Heart right ventricle (tissue), 16 donors: ENCODE measurements around the gene TPM4. TPM values are rescaled to one million over a fixed set of nuclear protein-coding genes. Genes with fewer than 3 reads are reported as not detected.
A peak's percentile ranks its signal among the peaks of the same experiment; 100 is the strongest.

Experiments used
- ATAC-seq, 8 donors: fragments of 200-7000 bp; cut with Tn5 transposase; one replicate each; pipeline ENCODE4 v1.9.1; 2020; ENCODE audit warnings: mild to moderate bottlenecking in 8 of 8, moderate library complexity in 8 of 8, moderate number of reproducible peaks in 1 of 8
- DNase-seq, 2 donors: peaks; one replicate each; pipeline ENCODE4 v3.0.0-alpha.2; 2020
- H3K27ac ChIP-seq, 10 donors: fragments of 200-600 bp; sonication (generic) in 2 of 10; one replicate each; pipeline versions ENCODE4 v1.5.0 to v1.8.0; 2020 to 2022; ENCODE audit warnings: mild to moderate bottlenecking in 3 of 10
- H3K27me3 ChIP-seq, 7 donors: fragments of 200-600 bp; one replicate each; pipeline ENCODE4 v1.8.0; 2021 to 2022; ENCODE audit warnings: mild to moderate bottlenecking in 2 of 7
- H3K36me3 ChIP-seq, 9 donors: fragments of 200-600 bp; sonication (generic) in 1 of 9; one replicate each; pipeline versions ENCODE4 v1.5.0 to v1.8.0; 2020 to 2022; ENCODE audit warnings: mild to moderate bottlenecking in 2 of 9
- H3K4me1 ChIP-seq, 9 donors: fragments of 200-600 bp; sonication (generic) in 1 of 9; one replicate each; pipeline versions ENCODE4 v1.5.0 to v1.8.0; 2020 to 2022; ENCODE audit warnings: mild to moderate bottlenecking in 4 of 9
- H3K4me3 ChIP-seq, 10 donors: fragments of 200-600 bp; sonication (generic) in 2 of 10; one replicate each; pipeline versions ENCODE4 v1.5.0 to v1.8.0; 2020 to 2022; ENCODE audit warnings: mild to moderate bottlenecking in 7 of 10, moderate library complexity in 2 of 10
- H3K9me3 ChIP-seq, 11 donors: fragments of 200-600 bp in 10 of 11; sonication (generic) in 2 of 11; one replicate each; pipeline versions ENCODE4 v1.5.0 to v1.8.0; 2013 to 2022; ENCODE audit warnings: mild to moderate bottlenecking in 2 of 11, control low read depth in 1 of 11, moderate library complexity in 1 of 11
- CTCF ChIP-seq, 9 donors: fragments of 200-600 bp; sonication (generic) in 2 of 9; IDR thresholded peaks; one replicate each; pipeline versions ENCODE4 v1.5.0 to v1.8.0; 2021 to 2022; ENCODE audit warnings: antibody characterized with exemption in 9 of 9, mild to moderate bottlenecking in 5 of 9, moderate library complexity in 1 of 9
- WGBS, 2 donors: extraction: QIAGEN DNeasy Blood & Tissue Kit; methylation state at CpG; one replicate each; pipeline ENCODE4 v1.1.7; 2013; ENCODE audit warnings: inconsistent platforms in 1 of 2; 5-methylcytosine and 5-hydroxymethylcytosine counted together
- intact Hi-C, 10 donors: fragments of 100-400 bp; cut with DNase I; formaldehyde crosslinking; loops; one replicate each; pipeline versions ENCODE4 v1.11.1 to v1.14.2; 2022
- polyA plus RNA-seq, 2 donors: library from polyadenylated mRNA; stranded (reverse); fragments of 200-250 nt; gene quantifications; one replicate each; pipeline ENCODE4 v1.2.3, GENCODE V29; 2013
- total RNA-seq, 10 donors: library from RNA; stranded (reverse); fragmentation: NEBNext Ultra II Directional in 3 of 10; extraction: Animal tissue kit (Norgen Biotek cat#: 25700) in 3 of 10; gene quantifications; one replicate each; pipeline versions ENCODE4 v1.2.1 to v1.2.4, GENCODE V29; 2021 to 2023
- donor health status: Arrhythmogenic right ventricular cardiomyopathy.
- donor health status: ischemic (EF 13 %, LVEDD 7.1; RV severe dilation, severe dysfunction).
- donor health status: healthy with polysubstance abuse.
- donor health status: DM: no; HTN: yes; CAD: no.
- donor health status: DM: no; HTN: no; CAD: no.
- donor health status: ischemic (EF 25% LVEDD 6.9; RV normal size, moderate dysfunction).
- donor health status: ischemic (EF 25% LVEDD 5.7; RV mildly dilated, moderate dysfunction).
- donor health status: healthy.
- donor health status: DM: yes; HTN: yes; CAD: no.
- donor health status: Ischemic cardiomyopathy.
- donor health status: ischemic (EF 35%, LVEDD 5.7; RV mildly dilated, moderate dysfunction).
- donor health status: nonischemic (EF 11% LVEDD 7.7; RV severe dilation, severe dysfunction).
- donor health status: DM: yes; HTN: yes; CAD: no.
- donor health status: PGD.
- donor health status: ischemic (EF 29% LVEDD 5.4; RV normal size, mild dysfunction).
- donor health status: nonischemic (EF 23%, LVEDD 6.1; RV moderate dilation, normal function).

The TPM4 gene
- total and polyA plus RNA-seq, 12 donors, result 52.0 to 231 (median 76.6) TPM

GRCh38 chr19:16071072-16071691, 5.1 kb upstream of the TPM4 start:
- DNase-seq (no peak), ATAC-seq (no peak)
- intact Hi-C loops, result loop anchor here in 1 of 10 donors (5.0 kb wide), 1 partner anchor 41 kb away; the partner anchor contains the start of gene RAB8A
- Histone ChIP-seq H3K36me3 (no peaks in the 10 kb centered on the region), H3K9me3 (no peaks in the 10 kb centered on the region), H3K27me3 (no peaks in the 10 kb centered on the region), H3K4me3 (peak overlapping the region in 1 of 10 donors; percentile 12), H3K27ac (peak overlapping the region; percentile 56 to 88 (median 78)), H3K4me1 (peaks cover 6 to 63% (median 37%) of the 10 kb centered on the region in 9 donors)
- 74 to 76% methylated on average over 9 of the region's 9 CpGs for WGBS, 2 donors
- TF ChIP-seq CTCF (IDR thresholded peaks at IDR 0.05), result no peak

GRCh38 chr19:16073481-16073880, 2.8 kb upstream of the TPM4 start:
- no peak for TF ChIP-seq CTCF (IDR thresholded peaks at IDR 0.05)
- Histone ChIP-seq H3K4me3 (no peak overlapping the region), H3K27ac (peak overlapping the region in 1 of 10 donors; percentile 87), H3K36me3 (peaks cover 0 to 13% (median 0%) of the 10 kb centered on the region in 9 donors), H3K27me3 (peaks cover 0 to 4% (median 0%) of the 10 kb centered on the region in 7 donors), H3K4me1 (peaks cover 6 to 63% (median 41%) of the 10 kb centered on the region in 9 donors), H3K9me3 (no peaks in the 10 kb centered on the region)
- ATAC-seq, result no peak
- no peak for DNase-seq
- intact Hi-C loops, result loop anchor here in 1 of 10 donors (5.0 kb wide), 1 partner anchor 39 kb away; the partner anchor contains the start of gene RAB8A
- 90 to 91% methylated on average over 7 of the region's 7 CpGs for WGBS, 2 donors

GRCh38 chr19:16073988-16074387, 2.3 kb upstream of the TPM4 start:
- H3K27ac ChIP-seq, result peak overlapping the region in 5 of 10 donors; percentile 2 to 44 (median 15)
- 67 to 74% methylated on average over 3 of the region's 3 CpGs for WGBS, 2 donors
- DNase-seq (no peak), ATAC-seq (no peak)
- peaks cover 0 to 14% (median 0%) of the 10 kb centered on the region in 9 donors for H3K36me3 ChIP-seq
- no peak for TF ChIP-seq CTCF (IDR thresholded peaks at IDR 0.05)
- intact Hi-C loops, result loop anchor here in 1 of 10 donors (5.0 kb wide), 1 partner anchor 38 kb away; the partner anchor contains the start of gene RAB8A
- H3K9me3 ChIP-seq, result no peaks in the 10 kb centered on the region
- peaks cover 6 to 68% (median 42%) of the 10 kb centered on the region in 9 donors for H3K4me1 ChIP-seq
- peaks cover 0 to 4% (median 0%) of the 10 kb centered on the region in 7 donors for H3K27me3 ChIP-seq
- no peak overlapping the region for H3K4me3 ChIP-seq

GRCh38 chr19:16074488-16075365, 1.6 kb upstream of the TPM4 start:
- intact Hi-C loops, result loop anchor here in 4 of 10 donors (5.0 kb wide), 2 partner anchors 38 to 237 kb away; partner anchors contain the start of gene RAB8A (in 3 of the 4)
- H3K36me3 ChIP-seq, result peaks cover 0 to 14% (median 0%) of the 10 kb centered on the region in 9 donors
- peaks cover 6 to 74% (median 50%) of the 10 kb centered on the region in 9 donors for H3K4me1 ChIP-seq
- H3K27ac ChIP-seq, result peak overlapping the region in 7 of 10 donors; percentile 99 to 100 (median 100)
- H3K27me3 ChIP-seq, result peaks cover 0 to 4% (median 0%) of the 10 kb centered on the region in 7 donors
- H3K4me3 ChIP-seq, result peak overlapping the region in 1 of 10 donors; percentile 100
- ATAC-seq (no peak), DNase-seq (no peak)
- no peaks in the 10 kb centered on the region for H3K9me3 ChIP-seq
- no peak for TF ChIP-seq CTCF (IDR thresholded peaks at IDR 0.05)
- 92 to 98% methylated on average over 10 of the region's 10 CpGs for WGBS, 2 donors
